GM12875 (cell line): ENCODE results near the gene ZNF486.
"Not testable (repeated sequence)": the region's sequence is repeated elsewhere in the genome, so short reads cannot be mapped to it uniquely, and the experiment has no call there.

Source experiments
- H3K4me3 ChIP-seq: one replicate; pipeline ENCODE4 v1.5.1; 2011; ENCODE audit warnings: low read depth, low read length, control low read depth
- TF ChIP-seq, protein P1 (sequence below): IDR thresholded peaks from 2 replicates; pipeline ENCODE4 v1.5.1; 2011; ENCODE audit warnings: low read depth, mild to moderate bottlenecking, control low read depth, inconsistent platforms, low read length, moderate library complexity, borderline replicate concordance; ENCODE audit not compliant: insufficient read depth

Gene ZNF486

DNA sequence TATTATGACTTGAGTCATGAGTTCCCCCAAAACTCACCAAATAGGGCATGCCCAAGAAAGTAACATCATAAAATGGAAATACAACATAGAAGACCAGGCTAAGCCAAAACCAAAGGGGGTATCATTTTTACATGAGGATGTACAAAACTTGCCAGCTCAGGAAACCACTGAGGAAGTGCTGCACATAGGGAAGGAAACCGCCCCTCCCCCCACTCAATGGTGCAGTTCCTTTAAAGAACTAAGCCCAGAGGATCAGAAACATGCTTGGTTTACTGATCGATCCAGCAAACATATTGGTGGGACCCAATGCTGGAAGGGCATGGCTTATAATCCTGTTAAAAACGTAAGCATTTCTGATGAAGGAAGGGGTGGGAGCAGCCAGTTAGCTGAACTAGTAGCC, 4.2 kb upstream of the ZNF486 start:
- TF ChIP-seq, protein P1, sequence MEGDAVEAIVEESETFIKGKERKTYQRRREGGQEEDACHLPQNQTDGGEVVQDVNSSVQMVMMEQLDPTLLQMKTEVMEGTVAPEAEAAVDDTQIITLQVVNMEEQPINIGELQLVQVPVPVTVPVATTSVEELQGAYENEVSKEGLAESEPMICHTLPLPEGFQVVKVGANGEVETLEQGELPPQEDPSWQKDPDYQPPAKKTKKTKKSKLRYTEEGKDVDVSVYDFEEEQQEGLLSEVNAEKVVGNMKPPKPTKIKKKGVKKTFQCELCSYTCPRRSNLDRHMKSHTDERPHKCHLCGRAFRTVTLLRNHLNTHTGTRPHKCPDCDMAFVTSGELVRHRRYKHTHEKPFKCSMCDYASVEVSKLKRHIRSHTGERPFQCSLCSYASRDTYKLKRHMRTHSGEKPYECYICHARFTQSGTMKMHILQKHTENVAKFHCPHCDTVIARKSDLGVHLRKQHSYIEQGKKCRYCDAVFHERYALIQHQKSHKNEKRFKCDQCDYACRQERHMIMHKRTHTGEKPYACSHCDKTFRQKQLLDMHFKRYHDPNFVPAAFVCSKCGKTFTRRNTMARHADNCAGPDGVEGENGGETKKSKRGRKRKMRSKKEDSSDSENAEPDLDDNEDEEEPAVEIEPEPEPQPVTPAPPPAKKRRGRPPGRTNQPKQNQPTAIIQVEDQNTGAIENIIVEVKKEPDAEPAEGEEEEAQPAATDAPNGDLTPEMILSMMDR, result no peak
- no peak overlapping the region for H3K4me3 ChIP-seq

DNA sequence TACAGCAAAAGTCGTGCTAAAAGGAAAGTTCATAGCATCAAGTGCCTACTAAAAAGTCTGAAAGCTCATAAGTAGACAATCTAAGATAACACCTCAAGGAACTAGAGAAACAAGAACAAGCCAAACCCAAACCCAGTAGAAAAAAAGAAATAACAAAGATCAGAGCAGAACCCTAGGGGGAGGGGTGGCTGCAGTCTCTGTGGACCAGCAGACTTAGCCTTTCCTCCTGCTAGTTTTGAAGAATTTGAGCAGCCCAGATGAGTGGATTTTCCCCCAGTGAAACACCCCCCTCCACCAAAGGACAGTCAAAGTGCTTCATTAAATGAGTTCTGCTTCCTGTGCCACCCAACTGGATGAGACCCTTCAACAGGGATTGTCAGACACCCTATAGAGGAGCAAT, 2.6 kb upstream of the ZNF486 start:
- TF ChIP-seq, protein P1, result no peak

DNA sequence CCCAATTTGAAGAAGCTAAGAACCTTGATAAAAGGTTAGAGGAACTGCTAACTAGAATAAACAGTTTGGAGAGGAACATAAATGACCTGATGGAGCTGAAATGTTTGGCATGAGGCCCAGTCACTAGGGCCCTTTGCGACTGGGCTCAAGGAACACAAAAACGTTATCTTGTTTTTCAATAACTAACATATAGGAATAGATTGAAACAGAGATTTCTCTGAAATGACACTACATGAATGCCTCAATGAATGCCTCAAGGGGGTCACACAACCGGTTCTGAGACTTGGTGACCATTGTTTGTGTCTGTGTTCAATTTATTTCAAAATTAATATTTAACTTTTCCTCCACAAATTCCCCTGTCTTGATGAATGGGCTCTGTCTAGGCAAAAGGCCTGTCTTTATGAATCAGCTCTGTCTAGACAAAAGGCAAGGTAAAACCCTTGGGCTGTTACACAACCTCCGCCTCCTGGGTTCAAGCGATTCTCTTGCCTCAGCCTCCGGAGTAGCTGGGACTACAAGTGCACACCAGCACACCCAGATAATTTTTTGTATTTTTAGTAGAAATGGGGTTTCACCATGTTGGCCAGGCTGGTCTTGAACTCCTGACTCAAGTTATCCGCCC, 932 bp upstream of the ZNF486 start:
- TF ChIP-seq, protein P1, result no peak
- no peak overlapping the region for H3K4me3 ChIP-seq

More for the DNA sequence above, 2.6 kb upstream of the ZNF486 start:
- H3K4me3 ChIP-seq, result no peak overlapping the region

DNA sequence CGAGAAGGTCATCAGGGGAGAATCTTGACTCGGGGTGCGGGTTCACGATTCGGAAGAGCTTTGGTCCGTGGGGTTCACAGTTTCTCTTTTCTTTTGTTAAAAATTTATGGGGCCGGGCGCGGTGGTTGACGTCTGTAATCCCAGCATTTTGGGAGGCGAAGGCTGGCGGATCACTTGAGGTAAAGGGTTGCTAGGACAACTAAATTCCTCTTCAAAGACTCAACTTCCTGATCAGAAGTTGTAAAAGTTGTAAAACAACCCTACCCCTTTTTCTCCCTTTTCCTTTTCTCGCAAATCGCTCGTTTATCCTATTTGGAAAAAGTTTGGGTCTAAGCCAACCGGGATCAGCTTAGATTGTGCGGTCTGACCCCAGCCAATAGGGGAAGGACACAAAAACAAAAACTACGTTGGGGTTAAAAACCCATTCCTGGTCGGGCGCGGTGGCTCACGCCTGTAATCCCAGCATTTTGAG, 673 bp downstream of the ZNF486 start:
- TF ChIP-seq, protein P1, result no peak
- H3K4me3 ChIP-seq, result no peak overlapping the region

DNA sequence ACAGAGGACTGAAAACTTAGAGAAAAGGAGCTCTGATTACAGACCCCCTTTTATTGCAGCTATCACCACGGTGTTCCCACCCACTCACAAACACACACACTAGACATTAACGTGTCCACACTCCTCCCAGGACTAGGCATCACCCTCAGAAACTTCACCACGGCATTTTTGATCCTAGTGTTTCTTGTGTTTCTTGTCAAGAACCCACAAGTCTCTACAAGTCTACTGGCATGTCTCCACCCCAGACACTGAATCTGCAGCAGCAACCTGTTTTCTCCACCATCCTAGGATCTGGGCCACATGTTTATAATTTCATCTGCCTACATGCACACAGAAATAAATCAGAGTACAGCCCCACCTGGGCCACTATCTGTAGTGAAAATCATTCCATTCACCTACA, 4.3 kb downstream of the ZNF486 start:
- no peak overlapping the region for H3K4me3 ChIP-seq
- TF ChIP-seq, protein P1, result no peak

DNA sequence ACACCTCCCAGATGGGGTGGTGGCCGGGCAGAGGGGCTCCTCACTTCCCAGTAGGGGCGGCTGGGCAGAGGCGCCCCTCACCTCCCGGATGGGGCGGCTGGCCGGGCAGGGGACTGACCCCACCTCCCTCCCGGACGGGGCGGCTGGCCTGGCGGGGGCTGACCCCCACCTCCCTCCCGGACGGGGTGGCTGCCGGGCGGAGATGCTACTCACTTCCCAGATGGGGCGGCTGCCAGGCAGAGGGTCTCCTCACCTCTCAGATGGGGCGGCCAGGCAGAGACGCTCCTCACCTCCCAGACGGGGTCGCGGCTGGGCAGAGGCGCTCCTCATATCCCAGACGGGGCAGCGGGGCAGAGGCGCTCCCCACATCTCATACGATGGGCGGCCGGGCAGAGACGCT, 8.8 kb downstream of the ZNF486 start:
- not testable (repeated sequence) for H3K4me3 ChIP-seq

DNA sequence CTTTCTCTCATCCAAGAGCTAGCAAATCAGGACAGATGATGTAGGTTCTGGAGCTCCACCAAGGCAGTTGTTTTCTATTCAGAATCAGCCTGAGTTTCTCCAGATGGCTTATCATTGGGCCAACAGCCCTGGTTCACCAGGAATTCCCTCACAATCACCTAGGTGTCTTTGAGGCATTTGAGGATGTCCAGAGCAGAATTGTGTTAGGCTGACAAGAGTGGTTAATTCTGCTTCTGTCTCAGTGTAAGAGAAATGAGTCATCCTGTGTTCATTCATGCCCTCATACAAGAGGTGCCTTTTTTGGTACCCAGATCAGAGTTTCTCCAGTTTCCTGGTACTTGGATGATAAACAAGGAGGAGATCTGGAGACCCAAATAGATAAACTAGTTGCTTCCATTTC, 12.9 kb downstream of the ZNF486 start:
- H3K4me3 ChIP-seq, result not testable (repeated sequence)

DNA sequence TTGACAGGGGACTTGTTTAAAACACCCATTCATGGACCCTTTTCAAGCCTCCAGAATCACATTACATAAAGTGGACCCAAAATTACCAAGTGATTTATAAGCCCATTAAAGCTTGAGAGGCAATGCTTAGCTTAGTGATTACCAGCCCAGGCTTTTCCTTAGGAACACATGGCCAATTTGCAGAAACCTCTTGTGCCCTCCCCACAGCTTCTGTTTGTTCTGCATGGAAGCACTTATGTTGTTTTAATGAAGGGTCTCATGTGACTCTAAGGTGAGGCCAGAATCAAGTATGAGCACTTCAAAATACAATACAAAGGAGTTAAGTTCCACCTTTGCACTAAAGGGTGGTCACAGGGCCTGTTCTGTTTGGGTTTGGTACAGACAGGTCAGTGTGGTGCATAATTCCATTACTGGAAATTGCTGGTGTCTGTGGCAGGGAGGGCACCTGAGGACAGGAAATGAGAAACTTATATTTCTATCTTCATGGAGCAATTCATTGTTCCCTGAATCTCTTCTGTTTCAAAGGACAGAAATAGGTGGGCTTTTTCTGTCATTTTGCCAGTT, 15.3 kb downstream of the ZNF486 start:
- H3K4me3 ChIP-seq, result no peak overlapping the region
- TF ChIP-seq, protein P1, result no peak
